Stimulated activated CD4-positive, alpha-beta T cell treated with anti-CD3 and anti-CD28 coated beads, Interleukin-1b, Interleukin-23, amount 100 ng/mL, for 4 hours (primary cell): ENCODE results near the gene POP4.
A peak's percentile ranks its signal among the peaks of the same experiment; 100 is the strongest.
"Not testable (repeated sequence)": the region's sequence is repeated elsewhere in the genome, so short reads cannot be mapped to it uniquely, and the experiment has no call there.

ENCODE experiments used
- DNase-seq, 2 donors: peaks; one replicate each; pipeline ENCODE4 v3.0.0-alpha.2; 2020; ENCODE audit warnings: low read depth in 2 of 2

POP4 gene

GRCh38 chr19:29605653-29606419 is at the start of gene POP4:
TSS of gene POP4 (plus strand) at chr19:29606283. CDS start at chr19:29606319, 36 bp downstream.
- peak; percentile 97 to 98 for DNase-seq

DNA sequence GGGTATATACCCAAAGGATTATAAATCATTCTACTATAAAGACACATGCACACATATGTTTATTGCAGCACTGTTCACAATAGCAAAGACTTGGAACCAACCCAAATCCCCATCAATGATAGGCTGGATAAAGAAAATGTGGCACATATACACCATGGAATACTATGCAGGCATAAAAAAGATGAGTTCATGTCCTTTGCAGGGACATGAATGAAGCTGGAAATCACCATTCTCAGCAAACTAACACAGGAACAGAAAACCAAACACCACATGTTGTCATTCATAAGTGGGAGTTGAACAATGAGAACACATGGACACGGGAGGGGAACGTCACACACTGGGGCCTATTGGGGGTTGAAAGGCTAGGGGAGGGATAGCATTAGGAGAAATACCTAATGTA is 47.0 kb upstream of the POP4 start:
- DNase-seq, result not testable (repeated sequence)

- DNase-seq, result no peak
These were observed 46.3 kb upstream of the POP4 start for GRCh38 chr19:29559743-29560142.

DNA sequence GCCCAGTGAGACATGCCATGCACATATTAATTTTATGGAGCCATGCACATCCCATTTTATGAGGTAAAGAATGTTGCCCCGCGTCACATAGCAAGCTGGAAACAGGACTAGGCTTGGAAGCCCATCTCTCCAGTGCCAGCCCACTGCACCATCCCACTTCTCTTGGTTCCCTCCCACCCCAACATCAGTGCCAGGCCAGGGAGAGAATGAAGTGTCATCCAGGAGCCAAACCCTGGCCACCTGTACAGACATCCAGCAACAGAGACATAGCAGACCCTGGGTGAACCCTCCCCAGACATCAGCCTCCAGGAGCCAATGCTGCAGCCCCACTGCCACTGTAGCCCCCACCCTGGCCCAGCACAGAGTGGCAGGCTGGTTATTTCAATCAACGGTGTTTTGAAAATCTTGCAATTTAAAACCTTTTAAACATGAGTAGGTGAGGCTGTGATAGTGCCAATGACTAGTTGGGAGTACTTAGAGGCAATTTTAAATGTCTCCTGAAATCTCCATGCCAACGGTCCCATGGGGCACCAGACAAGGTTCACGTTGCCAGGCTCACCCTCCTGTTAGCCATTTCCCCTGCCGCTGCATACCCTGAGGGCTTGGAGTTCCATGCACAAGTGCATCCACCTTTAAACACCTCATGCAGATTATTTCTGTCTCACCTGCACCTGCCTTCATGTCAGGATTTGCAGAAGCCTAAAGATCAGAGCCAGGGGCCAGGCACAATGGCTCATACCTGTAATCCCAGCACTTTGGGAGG is 45.6 kb upstream of the POP4 start:
- no peak for DNase-seq

GRCh38 chr19:29561601-29562000 is 44.5 kb upstream of the POP4 start:
- no peak for DNase-seq

DNA sequence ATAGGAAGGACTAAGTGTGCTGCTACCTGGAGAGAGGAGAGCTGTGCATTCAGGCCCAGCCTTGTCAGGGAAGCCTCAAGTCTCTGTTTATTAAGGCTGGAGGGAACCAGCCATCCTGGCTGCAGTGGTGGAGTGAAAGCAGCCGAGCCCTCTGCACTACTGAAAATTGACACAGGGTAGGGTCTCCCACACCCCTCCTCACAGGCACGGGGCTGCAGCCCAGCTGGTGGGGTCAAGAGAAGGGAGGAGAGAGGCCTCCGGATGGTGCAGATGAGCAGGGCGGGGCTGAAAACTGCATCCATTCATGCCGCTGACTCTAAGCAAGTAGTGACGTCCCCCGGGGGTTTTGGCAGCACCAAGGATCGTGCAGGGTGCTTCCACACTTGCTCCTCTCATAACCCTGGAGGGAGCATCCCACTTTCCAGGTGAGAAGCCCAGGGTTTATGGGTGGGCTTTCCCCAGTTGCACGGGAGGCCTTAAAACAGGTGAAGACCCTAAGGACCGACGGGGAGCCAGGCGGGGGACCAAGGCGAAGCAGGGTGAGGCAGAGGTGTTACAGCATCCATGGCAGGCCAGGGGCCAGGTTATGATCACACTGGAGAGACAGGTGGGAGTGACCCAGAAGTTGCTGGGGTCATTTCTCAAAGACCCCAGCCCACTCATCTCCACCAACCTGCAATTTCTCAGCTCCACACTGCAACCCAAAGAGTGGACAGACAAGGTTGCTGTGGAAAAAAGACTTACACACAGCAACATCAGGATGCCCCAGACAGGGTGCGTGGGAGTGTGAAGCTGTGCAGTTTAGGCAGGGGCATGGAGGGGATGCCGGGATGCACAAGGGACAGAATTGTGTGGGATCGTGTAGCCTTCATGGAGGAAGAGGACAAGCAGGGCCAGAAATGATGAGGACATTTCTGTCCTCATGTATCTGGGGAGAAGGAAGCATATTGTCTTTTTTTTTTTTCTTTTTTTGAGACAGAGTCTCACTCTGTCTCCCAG is 43.5 kb upstream of the POP4 start:
- no peak for DNase-seq

DNA sequence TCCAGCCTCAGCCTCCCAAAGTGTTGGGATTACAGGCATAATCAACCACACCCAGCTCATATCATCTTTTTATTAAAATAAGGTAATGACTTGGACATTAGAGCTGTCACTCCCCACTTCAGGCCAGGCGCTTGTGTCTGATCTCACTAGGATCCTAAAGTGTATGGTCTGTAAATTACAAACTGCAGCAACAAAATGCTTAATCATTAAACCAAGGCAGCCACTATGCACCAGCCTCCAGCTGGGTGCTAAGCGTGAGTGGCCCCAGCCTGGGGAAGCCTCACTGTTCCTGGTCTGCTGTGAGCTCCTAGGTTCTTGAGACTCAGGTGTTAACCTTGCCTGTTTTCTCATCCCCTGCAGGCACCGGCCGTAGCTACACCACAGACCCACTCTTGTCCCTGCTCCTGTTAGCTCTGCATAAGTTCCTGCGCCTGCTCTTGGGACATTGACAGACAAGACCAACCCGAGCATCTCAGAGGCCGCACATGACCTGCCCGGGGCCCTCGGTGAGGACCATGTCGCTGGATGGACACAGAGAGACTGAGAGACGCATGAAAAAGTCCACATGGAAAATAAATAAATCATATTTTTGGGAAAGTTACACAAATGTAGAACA is 42.5 kb upstream of the POP4 start:
- DNase-seq, result no peak

DNA sequence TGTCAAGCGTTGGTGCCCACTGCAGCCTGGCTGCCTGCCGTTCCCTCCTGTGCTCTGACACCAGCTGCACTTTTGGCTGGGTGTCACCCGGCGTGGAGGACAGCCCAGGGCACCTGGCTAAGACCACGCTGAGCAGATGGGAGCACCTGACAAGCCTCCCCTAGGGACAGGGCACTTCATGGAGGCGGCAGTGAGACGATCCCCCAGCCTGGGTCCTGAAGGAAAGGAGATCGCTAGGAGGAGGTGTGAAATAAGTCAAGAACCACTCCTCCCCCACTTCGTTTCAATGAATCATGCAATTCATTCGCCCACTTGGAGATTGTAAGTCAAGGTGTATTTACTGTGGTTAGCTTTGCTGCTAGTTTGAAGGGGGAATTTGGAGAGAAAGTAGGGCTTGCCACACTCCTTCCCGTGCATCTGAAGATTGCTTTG is 41.5 kb upstream of the POP4 start:
- DNase-seq, result no peak

- DNase-seq, result no peak
These were observed 40.9 kb upstream of the POP4 start for GRCh38 chr19:29565171-29565570.

- DNase-seq, result no peak
These were observed 39.5 kb upstream of the POP4 start for GRCh38 chr19:29566496-29567054.

- DNase-seq, result no peak
These were observed 38.6 kb upstream of the POP4 start for GRCh38 chr19:29567366-29567915.

DNA sequence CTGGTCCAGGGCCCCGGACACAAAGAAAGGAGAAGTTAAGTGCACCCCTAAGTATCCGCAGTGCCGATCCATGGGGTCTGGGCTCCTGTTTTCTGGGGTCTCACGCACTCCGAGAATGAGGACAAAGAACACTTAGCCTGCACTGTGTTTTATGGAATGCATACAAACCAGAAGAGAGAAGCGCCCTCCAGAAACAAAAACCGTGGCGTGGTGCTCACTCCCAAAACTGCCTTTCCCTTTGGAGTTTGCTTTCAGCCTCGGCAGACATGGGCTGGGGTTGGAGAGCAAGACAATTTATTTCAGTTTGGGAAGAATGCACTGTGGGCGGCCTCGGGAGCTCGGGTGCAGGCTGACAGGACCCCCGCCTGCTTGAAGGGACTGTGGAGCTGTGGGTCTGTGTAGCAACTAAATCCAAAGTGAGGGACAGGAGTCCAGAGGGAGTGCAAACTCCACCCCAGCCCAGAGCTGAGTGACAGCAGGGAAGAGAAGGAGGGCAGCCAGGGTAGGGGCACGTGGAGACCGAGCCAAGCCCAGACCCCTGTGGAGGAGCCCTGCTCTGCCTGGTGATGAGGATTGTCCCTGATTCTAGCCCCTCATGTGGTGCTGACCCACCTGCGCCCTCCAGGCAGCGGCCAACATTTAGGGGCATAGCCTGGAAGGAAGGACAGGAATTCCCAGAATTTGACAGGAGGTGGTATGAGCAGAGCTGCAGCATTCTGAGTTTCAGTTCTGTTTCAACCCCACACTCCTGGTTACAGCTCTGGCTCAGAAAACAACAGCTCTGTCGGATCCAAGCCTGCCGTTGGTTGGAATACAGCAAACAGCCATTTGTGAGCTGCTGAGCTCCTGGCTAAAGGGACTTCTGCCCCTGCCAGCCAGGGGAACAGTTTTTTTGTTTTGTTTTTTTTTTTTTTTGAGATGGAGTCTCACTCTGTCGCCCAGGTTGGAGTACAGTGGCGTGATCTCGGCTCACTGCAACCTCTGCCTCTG is 37.8 kb upstream of the POP4 start:
- no peak for DNase-seq

GRCh38 chr19:29569038-29569911 is 36.8 kb upstream of the POP4 start:
- DNase-seq, result no peak

- DNase-seq, result no peak
These were observed 34.9 kb upstream of the POP4 start for GRCh38 chr19:29571181-29571580.

DNA sequence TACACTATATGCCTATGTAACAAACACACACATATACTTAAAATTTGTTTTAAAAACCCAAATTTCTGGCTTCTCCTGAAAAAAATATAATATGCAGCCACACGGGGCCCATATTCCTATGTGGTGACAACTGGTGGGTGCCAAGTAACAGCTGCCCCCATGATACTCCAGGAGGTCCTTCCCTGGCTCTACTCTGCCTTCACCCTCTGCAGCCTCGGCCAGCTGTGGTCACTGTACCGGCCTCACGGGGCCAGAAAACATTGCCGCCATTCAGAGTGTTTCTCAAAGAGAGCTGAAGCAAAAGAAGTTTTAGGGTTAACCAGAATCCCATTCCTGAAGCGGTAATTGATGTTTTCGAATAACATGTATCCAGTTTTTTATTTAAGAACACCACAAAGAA is 32.6 kb upstream of the POP4 start:
- DNase-seq, result no peak

DNA sequence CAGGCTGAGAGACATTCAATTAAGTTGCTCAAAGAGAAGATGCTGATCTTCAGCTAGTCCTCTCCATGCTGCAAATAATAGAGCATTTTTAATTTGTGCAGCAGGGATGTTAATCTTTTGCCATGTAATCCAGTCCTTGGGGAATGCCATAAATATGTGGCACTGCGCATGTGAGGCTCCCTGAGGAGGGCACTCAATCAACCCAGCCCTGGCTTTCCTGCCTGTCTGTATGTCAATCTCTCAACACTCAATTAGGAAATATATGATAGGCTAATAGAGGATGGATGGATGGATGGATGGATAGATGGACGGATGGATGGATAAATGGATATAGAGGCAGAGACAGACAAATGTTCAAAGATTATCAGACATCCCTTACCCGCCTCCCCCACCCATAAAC is 31.6 kb upstream of the POP4 start:
- no peak for DNase-seq

GRCh38 chr19:29576046-29576606 is 30.0 kb upstream of the POP4 start:
- DNase-seq, result no peak
